AML-193 (cell line): Measurements from ENCODE around the gene EME2.
A peak's percentile ranks its signal among the peaks of the same experiment; 100 is the strongest.

Experiments
- DNase-seq, 2 experiments: peaks; one replicate each; lab custom pipeline; 2025; lab: John Stamatoyannopoulos, UW

EME2 gene

DNA sequence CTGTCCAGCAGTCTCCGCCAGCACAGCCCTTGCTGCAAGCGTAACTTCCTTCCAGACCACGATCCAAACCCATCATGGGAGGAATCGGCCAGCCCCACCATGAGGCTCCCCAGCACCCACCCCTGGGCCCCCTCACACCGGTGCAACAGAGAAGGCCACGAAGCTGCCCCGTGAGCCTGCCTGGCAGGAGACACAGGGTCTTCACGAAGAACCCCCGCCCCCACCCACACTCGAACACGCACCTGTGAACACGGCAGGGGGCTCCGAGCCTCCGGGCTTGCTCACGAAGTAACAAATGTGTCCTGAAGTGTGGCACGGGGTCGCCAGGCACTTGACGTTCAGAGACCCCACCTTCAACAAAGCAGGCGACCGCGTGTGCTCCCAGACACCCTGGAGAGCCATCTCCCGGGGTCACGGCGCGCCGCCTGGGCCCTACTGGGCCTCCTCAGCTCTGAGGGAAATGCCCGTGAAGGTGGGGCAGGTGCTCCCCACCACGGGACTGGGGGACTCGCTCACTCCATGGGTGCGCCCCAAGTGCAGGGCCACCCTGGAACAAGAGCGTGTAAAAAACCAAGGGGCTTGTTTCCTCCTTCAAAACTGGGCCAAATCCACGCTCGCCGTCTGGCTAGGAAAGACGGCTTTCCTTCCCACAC is 46.4 kb downstream of the EME2 start:
- DNase-seq = no peak

DNA sequence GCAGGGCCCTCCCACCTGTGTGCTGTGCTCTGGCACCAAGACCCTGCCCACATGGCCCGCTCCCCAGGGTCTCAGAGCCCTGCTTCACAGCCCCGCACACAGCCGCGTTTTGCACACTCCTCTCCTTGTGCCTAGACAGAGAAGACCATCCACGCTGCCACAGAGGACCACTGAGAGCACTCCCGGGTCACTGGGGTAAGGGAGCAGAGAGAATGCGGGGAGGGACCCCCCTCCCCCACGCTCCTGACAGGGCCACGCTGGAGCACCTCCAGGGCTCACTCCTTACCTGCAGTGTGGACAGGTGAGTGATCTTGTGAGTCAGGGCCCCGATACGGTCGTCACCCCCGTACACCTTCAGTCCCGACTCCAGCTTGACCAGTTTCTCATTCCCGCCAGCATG is 47.0 kb downstream of the EME2 start:
- no peak for DNase-seq

DNA sequence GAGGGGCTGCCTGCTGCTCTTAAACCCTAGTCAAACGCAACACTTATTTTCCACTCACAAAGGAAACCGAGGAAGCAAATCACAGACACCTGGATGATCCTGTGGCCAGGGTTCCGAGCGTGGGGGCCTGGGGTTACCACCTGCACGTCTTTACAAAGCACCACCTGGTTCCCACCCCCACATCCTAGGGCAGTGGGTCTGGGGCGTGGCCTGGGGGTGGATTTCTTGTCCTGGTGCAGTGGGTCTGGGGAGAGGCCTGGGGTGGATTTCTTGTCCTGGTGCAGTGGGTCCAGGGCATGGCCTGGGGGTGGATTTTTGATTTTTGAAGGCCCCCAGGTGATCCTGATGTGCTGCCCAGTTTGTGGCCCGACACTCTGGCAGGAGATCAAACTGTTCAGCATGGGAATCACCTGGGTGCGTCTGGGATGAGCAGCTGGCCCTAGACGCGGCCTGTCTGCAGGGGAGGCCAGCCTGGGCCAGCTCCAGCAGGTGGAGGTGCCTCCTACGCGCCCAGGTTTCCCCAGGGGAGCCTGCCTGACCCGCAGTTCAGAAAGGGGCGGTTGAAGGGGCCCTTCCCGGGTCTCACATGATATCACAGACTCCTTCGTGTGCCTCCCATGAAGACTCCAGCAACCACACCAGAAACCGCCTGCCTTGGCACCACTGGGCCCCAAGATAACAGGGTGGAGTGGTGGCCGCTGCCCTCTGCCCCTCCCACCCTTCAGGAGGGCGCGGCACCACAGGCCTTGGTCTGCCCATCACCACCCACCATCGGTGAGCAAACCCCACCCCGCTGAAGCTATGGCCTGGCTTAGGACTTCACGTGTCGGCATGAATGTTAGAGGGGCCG is 47.7 kb downstream of the EME2 start:
- DNase-seq = no peak

GRCh38 chr16:1820946-1821290 is 48.3 kb downstream of the EME2 start:
- no peak for DNase-seq

GRCh38 chr16:1821861-1822611 is 49.4 kb downstream of the EME2 start:
- DNase-seq = no peak

GRCh38 chr16:1822801-1823200 is 50.2 kb downstream of the EME2 start:
- DNase-seq = no peak

DNA sequence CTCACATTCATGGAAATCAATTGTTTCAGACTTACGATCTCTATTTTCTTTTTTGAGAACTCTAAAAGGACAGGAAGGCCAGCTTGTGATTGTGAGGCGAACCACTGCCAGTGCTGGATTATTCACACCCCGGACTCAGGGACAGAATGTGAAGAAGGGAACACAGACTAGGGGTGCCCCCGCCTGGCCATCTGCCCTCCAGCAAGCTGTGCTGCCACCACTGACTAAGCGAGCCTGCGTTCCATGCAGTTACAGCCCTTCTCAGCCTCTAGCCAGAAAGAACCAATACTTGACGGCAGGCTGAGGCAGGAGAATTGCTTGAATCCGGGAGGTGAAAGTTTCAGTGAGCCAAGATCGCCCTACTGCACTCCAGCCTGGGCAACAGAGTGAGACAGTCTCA is 51.2 kb downstream of the EME2 start:
- DNase-seq = peak; percentile 86 to 87

DNA sequence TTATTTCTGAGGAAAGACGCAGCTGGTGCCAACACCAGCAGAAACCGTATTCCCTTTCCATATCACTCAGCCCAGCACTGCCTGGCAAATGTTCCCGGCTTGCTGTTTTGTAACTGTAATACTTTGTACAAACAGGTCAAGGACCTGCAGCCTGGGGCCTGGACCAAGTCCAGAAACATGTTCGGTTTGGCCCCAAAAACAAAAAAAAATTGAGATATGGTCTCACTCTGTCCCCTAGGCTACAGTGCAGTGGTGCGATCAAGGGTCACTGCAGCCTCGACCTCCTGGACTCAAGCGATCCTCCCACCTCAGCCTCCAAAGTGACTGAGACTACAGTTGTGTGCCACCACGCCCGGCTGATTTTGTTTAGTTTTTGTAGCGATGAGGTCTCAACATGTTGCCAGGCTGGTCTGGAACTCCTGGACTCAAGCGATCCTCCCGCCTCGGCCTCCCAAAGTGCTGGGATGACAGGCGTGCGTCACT is 52.8 kb downstream of the EME2 start:
- DNase-seq = no peak
